Activated CD4-positive, alpha-beta T cell treated with anti-CD3 and anti-CD28 coated beads, Interleukin-2, amount 50 U/mL, for 4 hours (primary cell): ENCODE results near the gene NR6A1.
A peak's percentile ranks its signal among the peaks of the same experiment; 100 is the strongest.
"Not testable (repeated sequence)": the region's sequence is repeated elsewhere in the genome, so short reads cannot be mapped to it uniquely, and the experiment has no call there.

Experiments used
- DNase-seq, 2 experiments: peaks; one replicate each; pipeline ENCODE4 v3.0.0-alpha.2; 2020

The NR6A1 gene

DNA sequence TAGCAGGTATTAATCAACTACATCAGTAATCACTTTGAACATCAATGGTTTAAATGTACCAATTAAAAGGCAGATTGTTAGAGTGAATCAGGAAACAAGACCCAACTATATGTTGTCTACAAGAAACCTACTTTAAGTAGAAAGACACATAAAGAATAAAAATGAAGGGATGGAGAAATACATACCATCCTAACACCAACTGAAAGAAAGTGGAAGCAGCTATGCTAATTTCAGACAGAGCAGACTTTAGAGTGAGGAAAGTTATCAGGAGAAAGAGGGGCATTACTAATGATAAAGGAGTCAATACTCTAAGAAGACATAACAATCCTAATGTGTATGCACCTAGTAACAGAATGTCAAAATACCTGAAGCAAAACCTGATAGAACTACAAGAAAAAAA is 125.8 kb downstream of the NR6A1 start:
- no peak for DNase-seq

DNA sequence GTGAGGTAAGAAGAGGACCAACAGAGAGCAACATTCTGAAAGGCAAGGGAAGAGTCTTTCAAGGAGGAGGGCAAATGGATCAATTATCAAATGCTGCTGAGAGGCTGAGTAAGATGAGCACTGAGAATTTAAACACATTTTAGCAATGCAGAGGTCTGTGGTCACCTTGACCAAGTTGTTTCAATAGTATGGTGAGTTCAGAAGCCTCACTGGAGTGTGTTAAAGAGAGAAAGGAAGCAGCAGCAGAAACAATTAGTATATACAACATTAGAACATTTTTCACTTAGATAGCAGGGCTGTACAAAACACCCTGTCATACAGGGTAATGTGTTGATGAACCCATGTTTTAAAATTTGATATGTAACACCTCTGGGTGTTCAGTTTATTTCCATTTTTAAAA is 131.5 kb downstream of the NR6A1 start:
- no peak for DNase-seq

DNA sequence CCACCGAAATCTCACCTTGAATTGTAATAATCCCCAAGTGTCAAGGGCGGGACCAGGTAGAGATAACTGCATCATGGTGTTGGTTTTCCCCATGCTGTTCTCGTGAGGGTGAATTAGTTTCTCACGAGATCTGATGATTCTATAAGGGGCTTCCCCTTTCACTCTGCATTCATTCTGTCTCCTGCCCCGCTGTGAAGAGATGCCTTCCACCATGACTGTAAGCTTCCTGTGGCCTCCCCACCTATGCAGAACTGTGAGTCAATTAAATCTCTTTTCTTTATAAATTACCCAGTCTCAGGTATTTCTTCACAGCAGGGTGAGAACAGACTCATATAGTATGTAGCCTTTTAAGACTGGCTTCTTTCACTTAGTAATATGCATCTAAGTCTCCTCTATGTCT is 135.8 kb downstream of the NR6A1 start:
- DNase-seq, result no peak

DNA sequence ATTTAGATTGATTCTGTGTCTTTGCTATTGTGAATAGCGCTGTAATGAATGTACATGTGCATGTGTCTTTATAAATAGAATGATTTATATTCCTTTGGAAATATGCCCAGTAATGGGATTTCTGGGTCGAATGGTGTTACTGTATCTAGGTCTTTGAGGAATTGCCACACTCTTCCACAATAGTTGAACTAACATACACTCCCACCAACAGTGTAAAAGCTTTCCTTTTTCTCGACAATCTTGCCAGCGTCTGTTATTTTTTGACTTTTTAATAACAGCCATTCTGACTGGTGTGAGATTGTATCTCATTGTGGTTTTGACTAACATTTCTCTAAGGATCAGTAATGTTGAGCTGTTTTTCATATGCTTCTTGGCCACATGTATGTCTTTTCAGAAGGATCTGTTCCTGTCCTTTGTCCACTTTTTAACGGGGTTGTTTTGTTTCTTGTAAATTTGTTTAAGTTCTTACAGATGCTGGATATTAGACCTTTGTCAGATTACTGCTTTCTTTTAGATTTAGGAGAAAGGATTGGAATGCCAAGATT is 139.0 kb downstream of the NR6A1 start:
- no peak for DNase-seq

DNA sequence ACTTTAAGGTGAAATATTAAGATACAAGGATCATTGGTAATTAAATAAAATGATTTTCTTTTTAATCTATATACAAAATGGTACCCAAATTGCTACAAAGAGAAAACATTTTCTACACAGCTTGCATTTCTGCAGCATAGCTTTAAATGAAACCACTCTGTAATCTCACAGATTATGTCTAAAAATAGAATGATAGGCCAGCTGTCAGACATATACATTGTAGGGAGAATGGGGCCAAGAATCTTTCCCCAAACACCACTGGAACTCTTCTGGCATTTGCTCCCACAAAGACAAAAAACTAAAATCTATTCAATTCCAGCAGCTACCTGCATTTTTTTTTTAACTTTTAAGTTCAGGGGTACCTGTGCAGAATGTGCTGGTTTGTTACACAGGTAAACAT is 139.8 kb downstream of the NR6A1 start:
- no peak for DNase-seq

DNA sequence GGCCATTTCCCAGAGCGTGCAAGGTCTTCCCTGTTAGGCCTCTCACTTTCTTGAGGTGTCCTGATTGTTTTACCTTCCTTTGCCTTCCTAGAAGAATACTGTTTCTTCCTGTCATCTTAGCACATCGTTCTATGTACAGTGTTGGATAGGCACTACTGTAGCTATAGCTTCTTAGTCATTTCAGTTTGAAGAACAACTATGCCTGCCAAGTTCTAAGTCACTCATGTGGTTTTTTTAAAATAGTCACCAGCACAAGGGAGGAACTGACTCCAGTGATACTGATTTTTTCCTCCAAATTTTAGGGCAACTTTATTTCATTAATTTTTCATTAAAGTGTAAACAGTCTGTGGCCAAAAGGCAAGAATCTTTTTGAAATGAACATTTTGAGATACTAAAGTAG is 141.5 kb downstream of the NR6A1 start:
- DNase-seq, result no peak

DNA sequence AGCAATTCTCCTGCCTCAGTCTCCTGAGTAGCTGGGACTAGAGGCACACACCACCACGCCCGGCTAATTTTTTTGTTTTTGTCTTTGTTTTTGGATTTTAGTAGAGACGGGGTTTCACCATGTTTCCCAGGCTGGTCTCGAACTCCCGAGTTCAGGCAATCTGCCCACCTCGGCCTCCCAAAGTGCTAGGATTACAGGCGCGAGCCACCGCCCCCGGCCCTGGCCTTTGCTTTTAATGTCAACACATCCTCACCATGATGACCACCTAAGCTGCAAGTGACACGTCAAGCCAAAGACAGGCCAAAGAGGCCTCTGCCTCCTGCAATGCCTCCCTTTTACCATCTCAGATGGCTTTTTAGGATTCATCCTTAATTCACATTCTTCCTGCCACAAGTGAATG is 142.4 kb downstream of the NR6A1 start:
- no peak for DNase-seq

DNA sequence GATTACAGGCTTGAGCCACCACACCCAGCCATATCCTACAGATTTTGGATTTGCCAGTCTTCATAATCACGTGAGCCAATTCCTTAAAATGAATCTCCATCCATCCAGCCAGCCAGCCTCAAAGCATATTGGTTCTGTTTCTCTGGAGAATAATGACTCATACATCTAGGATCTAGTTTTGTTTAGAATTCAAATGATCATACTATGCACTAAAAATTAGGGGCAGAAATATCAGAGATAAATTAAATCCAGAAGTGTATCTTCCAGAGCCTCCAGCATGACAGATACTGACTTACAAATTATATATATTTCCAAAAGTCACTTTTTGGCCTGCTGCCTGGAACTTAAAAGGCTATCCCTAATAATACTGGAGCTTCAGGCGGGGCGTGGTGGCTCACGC is 144.8 kb downstream of the NR6A1 start:
- DNase-seq, result no peak

DNA sequence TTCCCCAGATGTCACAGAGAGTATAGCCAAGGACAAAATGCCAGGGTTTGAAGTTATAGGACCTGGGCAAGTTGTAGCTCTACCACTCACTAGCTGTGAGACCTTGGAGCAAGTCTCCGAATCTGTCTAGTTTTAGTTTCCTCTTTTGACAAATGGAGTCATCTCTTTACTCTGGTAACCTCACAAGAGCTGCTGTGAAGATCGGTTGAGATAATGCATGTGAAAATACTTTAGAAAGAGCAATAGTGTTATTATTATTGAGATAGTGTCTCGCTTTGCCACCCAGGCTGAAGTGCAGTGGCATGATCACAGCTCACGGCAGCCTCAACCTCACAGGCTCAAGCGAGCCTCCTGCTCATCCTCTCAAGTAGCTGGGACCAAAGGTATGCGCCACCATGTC is 146.0 kb downstream of the NR6A1 start:
- no peak for DNase-seq

DNA sequence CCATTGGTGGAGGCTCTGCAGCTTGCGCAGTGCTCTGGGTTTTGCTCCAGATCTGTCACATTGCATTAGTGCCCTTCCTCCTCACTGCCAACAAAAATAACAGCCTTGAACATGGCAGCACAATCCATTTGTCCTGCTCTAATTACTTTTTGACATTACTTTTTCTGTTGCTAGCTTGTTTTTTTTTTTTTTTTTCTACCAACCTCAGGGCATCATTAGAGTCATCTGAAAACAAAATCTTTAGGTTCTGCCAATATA is 146.4 kb downstream of the NR6A1 start:
- no peak for DNase-seq

DNA sequence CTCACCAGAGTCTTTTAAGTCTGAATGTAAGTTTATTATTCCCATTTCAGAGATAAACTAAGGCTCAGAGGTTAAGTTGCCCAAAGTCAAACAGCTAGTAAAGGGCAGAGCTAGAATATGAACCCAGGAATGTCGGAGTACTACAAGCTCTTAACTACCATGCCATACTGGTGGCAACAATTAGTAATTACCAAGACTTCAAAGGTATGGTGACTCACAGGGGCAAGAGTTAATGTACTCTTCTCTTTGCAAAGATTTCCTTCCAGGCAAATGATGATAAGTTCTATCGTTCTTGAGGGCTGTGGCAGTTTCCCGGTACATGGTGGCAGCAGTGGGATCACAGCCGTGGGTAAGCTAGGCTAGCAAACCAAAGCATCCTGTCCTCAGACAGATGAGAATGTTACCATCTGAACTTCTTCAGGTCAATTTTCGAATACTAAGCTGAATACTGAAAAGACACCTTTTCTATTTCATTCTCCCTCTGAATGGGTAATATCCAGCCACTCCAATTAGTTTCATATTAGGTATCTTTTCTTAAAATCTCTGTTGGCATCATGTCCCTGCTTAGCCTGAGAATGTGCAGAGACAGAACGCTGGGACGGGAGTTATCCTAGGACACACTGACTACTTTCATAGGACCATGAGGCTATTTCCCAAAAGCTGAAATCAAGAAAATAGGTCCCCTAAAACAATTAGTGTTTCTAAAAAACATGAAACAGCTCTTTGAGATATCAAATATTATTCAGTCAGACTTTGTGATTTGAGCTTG is 147.0 kb downstream of the NR6A1 start:
- DNase-seq, result no peak

DNA sequence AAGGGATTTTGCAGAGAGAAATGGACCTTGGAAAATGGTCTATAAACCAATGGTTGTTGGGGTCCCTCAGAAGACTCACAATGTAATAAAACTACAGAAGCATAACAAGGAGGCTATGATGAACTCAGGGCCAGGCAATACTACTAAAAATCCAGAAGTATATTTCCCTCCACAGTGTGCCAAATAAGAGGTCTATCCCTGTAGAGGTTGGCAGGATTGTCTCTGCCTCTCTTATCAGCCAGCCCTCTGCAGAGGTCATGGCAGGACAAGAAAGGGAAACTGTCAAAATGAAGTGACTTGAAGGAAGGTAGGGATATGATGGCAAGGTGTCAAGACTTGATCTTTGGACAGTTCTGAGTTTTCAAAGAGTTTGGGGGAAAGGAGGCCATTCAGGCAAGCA is 148.2 kb downstream of the NR6A1 start:
- DNase-seq, result no peak

DNA sequence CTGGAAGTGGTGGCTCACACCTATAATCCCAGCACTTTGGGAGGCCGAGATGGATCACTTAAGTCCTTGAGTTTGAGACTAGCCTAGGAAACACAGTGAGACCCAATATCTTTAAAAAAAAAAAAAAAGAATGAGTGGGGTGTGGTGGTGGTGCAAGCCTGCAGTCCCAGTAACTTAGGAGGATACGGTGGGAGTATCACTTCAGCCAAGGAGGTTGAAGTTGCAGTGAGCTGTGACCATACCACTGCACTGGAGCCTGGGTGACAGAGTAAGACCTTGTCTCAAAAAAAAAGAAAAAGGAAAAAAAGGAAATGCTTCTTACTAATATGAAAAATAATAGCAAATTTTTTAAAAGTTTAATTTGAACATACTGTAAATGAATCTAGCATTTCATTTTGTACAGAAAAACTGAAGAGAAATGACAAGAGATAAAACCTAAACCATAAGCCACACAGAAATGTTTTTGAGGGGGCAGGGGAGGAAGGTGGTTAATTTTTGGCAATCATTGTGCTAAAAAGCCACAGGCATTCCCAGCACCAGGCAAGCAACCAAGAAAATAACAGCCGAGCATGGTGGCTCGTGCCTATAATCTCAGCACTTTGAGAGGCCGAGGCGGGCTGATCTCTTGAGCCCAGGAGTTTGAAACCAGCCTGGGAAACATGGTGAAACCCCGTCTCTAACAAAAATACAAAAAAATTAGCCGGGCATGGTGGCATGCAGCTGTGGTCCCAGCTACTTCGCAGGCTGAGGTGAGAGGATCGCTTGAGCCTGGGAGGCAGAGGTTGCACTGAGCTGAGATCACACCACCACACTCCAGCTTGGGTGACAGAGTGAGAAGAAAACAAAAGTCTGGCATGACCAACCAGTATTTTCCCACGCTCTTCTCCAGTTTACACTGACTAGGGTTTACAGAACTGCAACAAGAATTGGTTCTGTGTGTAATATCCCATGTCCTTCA is 149.5 kb downstream of the NR6A1 start:
- DNase-seq, result no peak

DNA sequence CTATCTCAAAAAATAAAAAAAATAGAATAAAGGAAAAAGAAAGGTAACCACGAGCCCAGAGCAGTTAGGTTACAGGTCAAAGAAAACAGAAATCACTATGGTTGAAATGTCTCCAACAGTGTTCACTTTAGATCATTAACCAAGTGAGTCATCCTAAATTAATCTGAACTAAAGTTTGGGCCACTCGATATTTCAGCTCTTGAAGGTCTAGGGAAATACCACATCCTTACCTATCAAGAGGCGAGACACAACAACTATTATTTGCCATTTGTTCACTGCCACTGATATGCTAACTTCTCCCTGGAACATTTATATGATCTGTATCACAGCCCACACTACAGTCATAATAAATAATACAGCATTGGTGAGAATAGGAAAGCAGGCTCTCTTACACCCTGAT is 152.6 kb downstream of the NR6A1 start:
- DNase-seq, result no peak

DNA sequence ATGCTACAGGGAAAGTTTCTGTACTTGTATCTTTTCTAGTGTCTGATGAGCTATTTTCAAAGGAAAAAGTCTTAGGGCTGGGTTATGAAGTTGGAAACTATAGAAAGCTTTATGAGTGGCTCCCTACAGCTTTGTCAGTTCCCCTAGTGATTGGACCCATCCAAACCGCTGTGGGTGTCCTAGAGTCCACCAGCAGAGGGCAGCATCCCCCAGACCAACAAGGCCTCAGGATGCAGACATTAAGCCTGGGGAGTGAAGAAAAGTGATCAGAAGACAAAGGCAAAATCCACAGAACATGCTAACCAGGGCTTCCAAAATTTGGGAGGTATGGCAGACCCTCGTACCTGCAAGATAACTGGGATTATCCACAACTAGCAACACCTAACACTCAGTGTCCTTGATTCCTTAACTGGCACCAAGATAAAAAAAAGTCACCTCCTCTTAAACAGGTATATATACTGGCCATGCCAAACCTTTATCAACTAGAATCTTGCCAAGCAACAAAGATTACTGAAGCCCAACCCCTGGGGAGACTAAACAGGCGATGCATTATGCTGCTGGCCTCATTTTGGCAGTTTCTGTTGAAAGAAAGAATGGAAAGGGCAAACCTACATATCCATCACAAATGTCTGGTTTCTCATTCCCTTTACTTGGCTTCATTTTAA is 153.5 kb downstream of the NR6A1 start:
- DNase-seq, result peak; percentile 60 to 64

DNA sequence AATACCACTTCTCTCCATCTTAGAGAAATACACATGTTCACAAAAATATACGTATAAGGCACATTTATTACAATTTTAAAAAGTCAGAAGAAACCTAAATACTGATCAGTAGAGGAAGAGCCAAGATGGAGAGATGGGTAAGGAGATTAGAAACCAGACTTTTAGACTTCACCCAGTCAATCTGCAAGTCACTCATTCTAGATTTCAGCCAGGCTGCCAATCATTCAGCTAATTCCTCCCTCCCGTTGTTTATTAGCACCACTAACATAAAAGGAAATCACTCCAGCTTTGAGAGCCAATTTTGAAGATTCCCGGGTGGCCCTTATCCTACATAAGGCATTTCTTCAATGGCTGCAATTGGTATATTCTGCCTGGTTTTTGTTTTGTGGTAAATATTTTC is 154.2 kb downstream of the NR6A1 start:
- no peak for DNase-seq

DNA sequence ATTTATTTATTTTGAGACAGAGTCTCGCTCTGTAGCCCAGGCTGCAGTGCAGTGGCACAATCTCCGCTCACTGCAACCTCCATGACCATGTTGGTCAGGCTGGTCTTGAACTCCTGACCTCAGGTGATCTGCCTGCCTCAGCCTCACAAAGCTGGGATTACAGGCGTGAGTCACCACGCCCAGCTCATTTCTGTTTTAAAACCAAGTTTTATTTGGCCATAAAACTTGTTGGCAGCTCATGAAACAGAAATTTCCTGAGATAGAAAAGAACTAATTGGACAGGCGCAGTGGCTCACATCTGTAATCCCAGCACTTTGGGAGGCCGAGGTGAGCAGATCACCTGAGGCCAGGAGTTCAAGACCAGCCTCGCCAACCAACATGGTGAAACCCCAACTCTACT is 155.3 kb downstream of the NR6A1 start:
- not testable (repeated sequence) for DNase-seq

DNA sequence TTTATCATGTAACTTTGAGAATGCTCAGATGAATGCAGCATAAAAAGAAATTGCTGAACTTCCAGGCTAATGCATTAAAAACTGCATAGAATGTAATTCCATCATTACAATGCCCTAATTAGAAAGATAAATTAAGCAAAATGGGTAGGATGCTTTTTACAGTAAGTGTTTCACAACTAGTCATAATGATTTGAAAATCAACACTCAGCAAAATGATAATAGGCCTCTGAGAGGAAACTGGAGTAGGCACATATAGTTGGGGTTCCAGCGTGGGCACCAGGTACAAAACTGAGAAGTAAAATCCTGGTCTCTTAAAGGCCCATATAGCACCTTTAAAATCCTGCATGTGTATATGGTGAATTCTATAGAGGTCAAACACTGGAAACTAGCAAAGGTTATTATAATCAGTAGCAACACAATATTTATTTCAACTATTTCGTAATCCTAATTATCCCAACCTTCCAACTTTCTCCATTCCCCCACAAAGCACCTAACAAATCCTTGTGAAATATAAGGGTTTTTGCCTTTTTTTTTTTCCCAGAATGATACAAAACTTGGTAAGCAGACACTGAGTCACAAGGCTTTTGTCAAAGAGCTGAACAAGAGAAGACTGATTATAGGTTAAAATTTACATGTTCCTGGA is 155.9 kb downstream of the NR6A1 start:
- DNase-seq, result no peak

DNA sequence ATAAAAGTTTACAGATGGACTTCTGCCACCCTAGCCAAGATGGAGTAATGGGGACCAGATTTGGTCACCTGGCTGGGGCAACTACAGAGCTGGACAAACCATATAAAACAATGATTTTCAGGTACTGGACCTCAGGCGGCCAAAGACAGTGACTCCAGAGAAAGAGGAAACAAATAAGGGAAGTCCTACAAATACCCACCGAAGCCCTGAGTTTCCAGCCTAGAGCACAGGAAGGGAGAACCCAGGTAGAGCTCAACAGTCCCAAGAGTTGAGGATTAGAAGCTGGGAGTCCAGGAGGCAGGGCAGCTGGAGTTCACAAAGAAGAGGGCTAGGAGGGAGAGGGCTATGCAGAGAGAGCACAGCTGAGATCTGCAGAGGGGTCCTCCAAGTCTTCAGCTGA is 157.3 kb downstream of the NR6A1 start:
- DNase-seq, result no peak

DNA sequence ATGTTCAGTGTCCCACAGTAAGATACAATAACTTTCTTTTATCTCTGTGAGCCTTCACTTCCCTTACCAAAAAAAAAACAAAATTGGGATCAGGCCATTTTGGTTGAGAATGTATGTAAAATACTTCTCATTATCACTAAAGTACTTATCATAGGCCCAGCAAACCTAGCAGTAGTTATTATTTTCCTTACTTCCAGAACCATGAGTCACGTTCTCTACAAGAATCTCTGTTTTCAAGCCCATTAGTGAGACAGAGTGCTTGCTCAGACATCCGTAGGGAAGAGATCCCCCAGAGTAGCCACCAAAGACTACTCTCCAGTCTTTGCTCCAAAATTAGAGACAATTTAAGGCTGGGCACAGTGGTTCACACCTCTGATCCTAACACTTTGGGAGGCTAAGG is 160.0 kb downstream of the NR6A1 start:
- no peak for DNase-seq

DNA sequence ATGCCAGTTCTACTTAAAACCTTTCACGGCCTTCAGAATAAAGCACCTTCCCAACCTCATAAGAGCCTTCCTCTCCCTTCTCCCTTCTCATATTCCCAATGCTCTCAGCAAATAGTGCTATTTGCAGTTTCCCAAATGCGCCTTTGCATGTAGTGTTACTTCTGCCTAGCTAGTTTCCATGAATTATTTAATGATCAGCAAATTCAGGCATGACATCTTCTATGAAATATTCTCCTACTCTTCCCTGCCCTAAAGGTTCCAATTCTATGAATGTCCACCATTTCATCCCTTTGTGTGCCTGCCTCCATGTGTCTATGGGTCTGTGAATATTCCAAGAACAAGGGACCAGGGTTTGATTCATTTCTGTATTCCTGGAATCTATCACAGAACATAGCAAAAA is 165.1 kb downstream of the NR6A1 start:
- no peak for DNase-seq

DNA sequence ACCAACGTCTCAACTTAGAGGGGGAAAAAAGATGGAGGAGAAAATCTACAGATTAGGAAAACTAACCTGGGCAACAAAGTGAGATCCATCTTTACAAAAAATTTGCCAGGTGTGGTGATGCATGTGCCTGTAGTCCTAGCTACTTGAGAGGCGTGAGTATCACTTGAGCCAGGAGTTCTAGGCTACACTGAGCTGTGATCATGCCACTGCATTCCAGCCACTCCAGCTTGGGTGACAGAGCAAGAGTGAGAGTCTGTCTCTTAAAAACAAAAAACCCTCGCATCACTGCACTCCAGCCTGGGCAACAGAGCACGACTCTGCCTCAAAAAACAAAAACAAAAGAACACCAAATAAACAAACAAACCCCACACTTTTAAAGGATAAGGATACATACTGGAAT is 165.9 kb downstream of the NR6A1 start:
- no peak for DNase-seq

DNA sequence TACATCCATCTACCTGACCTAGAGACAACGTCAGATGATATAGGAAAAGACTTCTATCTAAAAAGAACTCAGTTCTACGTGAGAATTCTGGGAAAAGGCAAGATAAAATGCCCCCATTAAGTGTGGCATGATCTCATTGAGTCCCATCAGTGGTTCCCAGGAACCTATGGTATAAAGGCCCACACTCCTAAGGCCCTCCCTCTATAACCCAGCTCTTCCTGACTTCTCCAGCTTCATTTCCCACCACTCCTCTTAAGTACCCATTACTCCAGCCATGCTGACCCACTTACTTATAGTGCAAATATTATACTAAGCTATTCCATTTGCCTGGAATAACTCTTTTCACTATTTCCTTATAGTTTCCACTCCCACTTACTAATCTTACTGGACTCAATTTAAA is 168.5 kb downstream of the NR6A1 start:
- DNase-seq, result no peak
